ENCODE measurements around the gene CDK4. TPM values are rescaled to one million over a fixed set of nuclear protein-coding genes. Genes with fewer than 3 reads are reported as not detected.
A peak's percentile ranks its signal among the peaks of the same experiment; 100 is the strongest.

Gene CDK4
- total RNA-seq, 1 donor from 2014 or later: 120 TPM

- no peak overlapping the region for H3K4me3 Mint-ChIP-seq (ENCODE audit: unreplicated experiment)
- peaks cover 34% of the 10 kb centered on the region for H3K36me3 Mint-ChIP-seq (ENCODE audit: low read depth, unreplicated experiment)
- peaks cover 35% of the 10 kb centered on the region for H3K27me3 Mint-ChIP-seq (ENCODE audit: unreplicated experiment)
- no peaks in the 10 kb centered on the region for H3K9me3 Mint-ChIP-seq (ENCODE audit: unreplicated experiment)
- no peak for DNase-seq (ENCODE audit: low spot score)
- peaks cover 39% of the 10 kb centered on the region for H3K4me1 Mint-ChIP-seq (ENCODE audit: unreplicated experiment)
- no peak overlapping the region for H3K27ac Mint-ChIP-seq (ENCODE audit: unreplicated experiment)
- no peak for TF ChIP-seq CTCF (IDR thresholded peaks at IDR 0.05; ENCODE audit: unreplicated experiment)
Observed at GRCh38 chr12:57755194-57755453, 3.0 kb upstream of the CDK4 start.

GRCh38 chr12:57754411-57755193 lies 2.5 kb upstream of the CDK4 start, which contains the start of gene MARCHF9:
Gene MARCHF9, plus strand, starts transcription at chr12:57755103. Its CDS starts 426 bp downstream, at chr12:57755529.
- TF ChIP-seq CTCF (IDR thresholded peaks at IDR 0.05; ENCODE audit: unreplicated experiment): no peak
- H3K27me3 Mint-ChIP-seq (ENCODE audit: unreplicated experiment): peaks cover 35% of the 10 kb centered on the region

GRCh38 chr12:57753756-57754337 lies 1.7 kb upstream of the CDK4 start:
- peaks cover 35% of the 10 kb centered on the region for H3K27me3 Mint-ChIP-seq (ENCODE audit: unreplicated experiment)
- peaks cover 39% of the 10 kb centered on the region for H3K4me1 Mint-ChIP-seq (ENCODE audit: unreplicated experiment)
- no peak for DNase-seq (ENCODE audit: low spot score)

More at GRCh38 chr12:57754411-57755193, 2.5 kb upstream of the CDK4 start, which contains the start of gene MARCHF9:
- Mint-ChIP-seq H3K36me3 (ENCODE audit: low read depth, unreplicated experiment) (peaks cover 35% of the 10 kb centered on the region), H3K9me3 (ENCODE audit: unreplicated experiment) (no peaks in the 10 kb centered on the region), H3K4me1 (ENCODE audit: unreplicated experiment) (peaks cover 39% of the 10 kb centered on the region), H3K4me3 (ENCODE audit: unreplicated experiment) (peak within 1 kb of the TSS; percentile 96), H3K27ac (ENCODE audit: unreplicated experiment) (peak within 1 kb of the TSS; percentile 88)
- DNase-seq (ENCODE audit: low spot score): no peak

GRCh38 chr12:57752668-57753000 lies 524 bp upstream of the CDK4 start:
- Mint-ChIP-seq H3K27ac (ENCODE audit: unreplicated experiment) (peak overlapping the region; percentile 85), H3K27me3 (ENCODE audit: unreplicated experiment) (peaks cover 32% of the 10 kb centered on the region), H3K4me1 (ENCODE audit: unreplicated experiment) (peaks cover 42% of the 10 kb centered on the region), H3K9me3 (ENCODE audit: unreplicated experiment) (no peaks in the 10 kb centered on the region), H3K36me3 (ENCODE audit: low read depth, unreplicated experiment) (peaks cover 47% of the 10 kb centered on the region), H3K4me3 (ENCODE audit: unreplicated experiment) (peak overlapping the region; percentile 100)
- no peak for DNase-seq (ENCODE audit: low spot score)
- no peak for TF ChIP-seq CTCF (IDR thresholded peaks at IDR 0.05; ENCODE audit: unreplicated experiment)

More at GRCh38 chr12:57753756-57754337, 1.7 kb upstream of the CDK4 start:
- Mint-ChIP-seq H3K4me3 (ENCODE audit: unreplicated experiment) (peak overlapping the region; percentile 96), H3K36me3 (ENCODE audit: low read depth, unreplicated experiment) (peaks cover 40% of the 10 kb centered on the region), H3K27ac (ENCODE audit: unreplicated experiment) (peak overlapping the region; percentile 88), H3K9me3 (ENCODE audit: unreplicated experiment) (no peaks in the 10 kb centered on the region)
- TF ChIP-seq CTCF (IDR thresholded peaks at IDR 0.05; ENCODE audit: unreplicated experiment): no peak

GRCh38 chr12:57751432-57751787 lies 700 bp downstream of the CDK4 start:
- DNase-seq (ENCODE audit: low spot score): no peak
- Mint-ChIP-seq H3K4me3 (ENCODE audit: unreplicated experiment) (peak overlapping the region; percentile 100), H3K4me1 (ENCODE audit: unreplicated experiment) (peaks cover 49% of the 10 kb centered on the region), H3K36me3 (ENCODE audit: low read depth, unreplicated experiment) (peaks cover 52% of the 10 kb centered on the region), H3K27ac (ENCODE audit: unreplicated experiment) (peak overlapping the region; percentile 99), H3K9me3 (ENCODE audit: unreplicated experiment) (no peaks in the 10 kb centered on the region), H3K27me3 (ENCODE audit: unreplicated experiment) (peaks cover 28% of the 10 kb centered on the region)
- TF ChIP-seq CTCF (IDR thresholded peaks at IDR 0.05; ENCODE audit: unreplicated experiment): no peak

Data from endothelial cell (in vitro differentiated cells).